H54 (cell line): Measurements from ENCODE around the gene MIPEP.

ENCODE experiments used
- DNase-seq: peaks from one replicate; pipeline ENCODE4 v3.0.0; 2011; ENCODE audit warnings: low spot score, mixed read lengths; ENCODE audit not compliant: insufficient read length
- FAIRE-seq: peaks from 3 replicates; lab custom pipeline; 2011; peaks lifted over from hg19 to GRCh38; lab: Jason Lieb, UNC
- POLR2A ChIP-seq: IDR thresholded peaks from 2 replicates; pipeline ENCODE4 v1.6.1; 2011; ENCODE audit warnings: low read depth, mild to moderate bottlenecking, low read length

MIPEP gene

GRCh38 chr13:23714672-23715071 is 174.5 kb downstream of the MIPEP start:
- DNase-seq = no peak
- TF ChIP-seq POLR2A = no peak
- no peak for FAIRE-seq

GRCh38 chr13:23711355-23711754 is 177.8 kb downstream of the MIPEP start:
- FAIRE-seq = no peak
- no peak for TF ChIP-seq POLR2A

GRCh38 chr13:23710366-23710765 is 178.8 kb downstream of the MIPEP start:
- FAIRE-seq (no peak), DNase-seq (no peak)
- no peak for TF ChIP-seq POLR2A

More at GRCh38 chr13:23711355-23711754, 177.8 kb downstream of the MIPEP start:
- no peak for DNase-seq

DNA sequence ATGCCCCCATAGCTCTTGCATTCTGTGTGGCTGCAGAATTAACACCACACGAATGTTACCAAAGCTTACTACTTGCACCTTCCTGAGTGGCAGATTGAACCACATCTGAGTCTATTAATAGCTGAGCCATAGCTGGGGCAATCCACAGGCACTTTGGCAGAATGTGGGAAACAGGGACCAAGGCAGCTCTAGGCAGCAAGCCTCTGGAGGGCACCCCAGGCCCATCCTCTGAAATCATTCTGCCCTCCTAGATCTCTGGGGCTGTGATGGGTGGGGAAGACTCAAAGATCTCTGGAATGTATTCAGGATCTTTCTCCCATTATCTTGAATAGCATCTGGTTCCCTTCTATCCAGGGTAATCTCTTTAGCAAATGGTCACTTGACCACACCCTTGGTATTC is 179.7 kb downstream of the MIPEP start:
- FAIRE-seq (no peak), DNase-seq (no peak)
- no peak for TF ChIP-seq POLR2A

DNA sequence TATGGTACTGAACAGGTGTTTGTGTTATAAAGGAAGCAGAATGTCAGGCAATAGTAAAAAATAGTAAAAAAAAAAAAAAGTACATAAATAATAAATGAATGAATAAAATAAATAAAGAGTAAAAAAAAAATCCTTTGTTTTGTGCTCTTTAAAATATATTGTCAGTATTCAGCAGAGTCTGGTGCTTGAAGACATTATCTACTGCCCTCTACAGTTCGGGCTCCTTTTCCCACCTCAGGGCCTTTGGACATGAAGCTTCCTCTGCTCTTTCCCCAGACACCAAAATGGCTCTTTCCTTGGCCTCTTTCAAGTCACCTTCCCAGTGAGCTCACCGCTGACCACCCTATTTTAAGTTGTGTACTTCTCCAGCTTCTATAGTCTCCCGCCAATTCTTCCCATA is 181.5 kb downstream of the MIPEP start:
- no peak for FAIRE-seq
- no peak for TF ChIP-seq POLR2A
- no peak for DNase-seq

GRCh38 chr13:23705583-23705982 is 183.6 kb downstream of the MIPEP start:
- DNase-seq (no peak), FAIRE-seq (no peak)
- no peak for TF ChIP-seq POLR2A

GRCh38 chr13:23703246-23703860 is 185.8 kb downstream of the MIPEP start:
- FAIRE-seq (no peak), DNase-seq (no peak)
- TF ChIP-seq POLR2A = no peak

GRCh38 chr13:23701636-23702035 is 187.6 kb downstream of the MIPEP start:
- no peak for TF ChIP-seq POLR2A
- FAIRE-seq = no peak
- DNase-seq = no peak

DNA sequence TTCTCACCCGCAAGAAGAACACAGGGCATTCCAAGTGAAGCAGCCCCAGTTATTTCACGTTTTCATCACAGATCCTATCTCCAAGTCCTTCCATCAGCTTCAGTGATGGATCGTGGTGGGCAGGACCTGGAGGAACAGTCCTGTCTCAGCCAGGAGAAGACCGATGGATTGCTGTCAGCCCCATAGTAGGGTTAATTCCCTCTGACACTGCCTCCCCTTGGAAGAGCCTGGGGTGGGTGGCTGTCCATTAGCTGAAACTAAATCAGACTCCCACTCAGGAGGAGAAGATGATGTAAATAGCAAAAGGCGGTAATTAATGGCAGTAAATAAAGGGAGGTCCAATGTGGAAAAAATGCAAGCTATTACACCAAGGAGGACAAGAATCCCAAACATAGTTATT is 188.0 kb downstream of the MIPEP start:
- no peak for DNase-seq
- FAIRE-seq = no peak
- no peak for TF ChIP-seq POLR2A

DNA sequence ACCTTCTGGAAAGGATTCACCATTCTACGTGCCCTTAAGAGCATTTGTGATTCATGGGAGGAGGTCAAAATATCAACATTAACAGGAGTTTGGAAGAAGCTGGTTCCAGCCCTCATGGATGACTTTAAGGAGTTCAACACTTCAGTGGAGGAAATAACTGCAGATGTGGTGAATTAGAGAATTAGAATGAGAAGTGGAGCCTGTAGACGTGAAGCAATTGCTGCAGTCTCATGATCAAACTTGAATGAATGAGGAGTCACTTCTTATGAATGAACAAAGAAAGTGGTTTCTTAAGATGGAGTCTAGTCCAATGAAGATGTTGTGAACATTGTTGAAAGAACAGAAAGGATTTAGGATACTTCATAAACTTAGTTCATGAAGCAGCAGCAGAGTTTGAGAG is 189.9 kb downstream of the MIPEP start:
- no peak for FAIRE-seq

DNA sequence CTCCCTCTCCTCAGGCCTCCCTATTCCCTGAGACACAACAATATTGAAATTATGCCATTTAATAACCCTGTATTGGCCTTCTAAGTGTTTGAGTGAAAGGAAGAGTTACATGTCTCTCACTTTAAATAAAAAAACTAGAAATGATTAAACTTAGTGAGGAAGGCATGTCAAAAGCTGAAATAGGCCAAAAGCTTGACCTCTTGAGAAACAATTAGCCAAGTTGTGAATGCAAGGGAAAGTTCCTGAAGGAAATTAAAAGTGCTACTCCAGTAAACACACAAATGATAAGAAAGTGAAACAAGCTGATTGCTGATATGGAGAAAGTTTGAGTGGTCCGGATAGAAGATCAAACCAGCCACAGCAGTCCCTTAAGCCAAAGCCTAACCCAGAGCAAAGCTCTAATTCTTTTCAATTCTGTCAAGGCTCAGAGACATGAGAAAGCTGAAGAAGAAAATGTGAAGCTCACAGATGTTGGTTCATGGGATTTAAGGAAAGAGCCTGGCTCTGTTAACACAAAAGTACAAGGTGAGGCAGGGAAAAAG is 191.4 kb downstream of the MIPEP start:
- TF ChIP-seq POLR2A = no peak
- DNase-seq (no peak), FAIRE-seq (no peak)

More for the DNA sequence above, 189.9 kb downstream of the MIPEP start:
- DNase-seq = no peak
- TF ChIP-seq POLR2A = no peak

GRCh38 chr13:23696610-23697009 is 192.6 kb downstream of the MIPEP start:
- FAIRE-seq (no peak), DNase-seq (no peak)
- TF ChIP-seq POLR2A = no peak

GRCh38 chr13:23695711-23696464 is 193.3 kb downstream of the MIPEP start:
- DNase-seq (no peak), FAIRE-seq (no peak)
- TF ChIP-seq POLR2A = no peak

DNA sequence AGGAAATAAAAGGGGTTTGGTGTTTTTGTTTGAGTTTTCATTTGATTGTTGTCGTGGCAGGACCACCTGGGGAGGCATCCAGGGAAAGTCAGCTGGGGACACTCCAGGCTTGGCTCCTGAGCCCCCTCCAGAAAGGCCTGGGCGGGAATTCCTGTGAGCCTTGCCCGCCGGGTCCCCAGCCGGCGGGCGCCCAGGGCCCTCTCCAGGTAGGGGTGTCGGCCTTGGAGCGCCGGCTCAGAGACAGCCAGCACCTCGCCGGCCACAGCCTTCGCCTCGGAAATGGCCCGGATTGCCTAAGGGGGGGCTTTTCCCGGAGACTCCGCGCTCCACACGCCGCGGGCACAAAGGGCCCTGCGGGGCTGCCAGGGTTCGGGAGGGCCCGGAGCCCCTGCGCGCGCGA is 194.0 kb downstream of the MIPEP start:
- FAIRE-seq (no peak), DNase-seq (no peak)
- no peak for TF ChIP-seq POLR2A
